Measurements from ENCODE around the gene NCOR2. TPM values are rescaled to one million over a fixed set of nuclear protein-coding genes. Genes with fewer than 3 reads are reported as not detected.

NCOR2 gene
- total and polyA plus RNA-seq, 12 donors: 16.9 to 243 (median 173) TPM

- 2 to 7% (median 5%) methylated on average over 26 to 51 of the region's 51 CpGs for WGBS, 4 donors
- Histone ChIP-seq H3K4me3 (peak overlapping the region in 2 of 4 donors; percentile 16 to 53), H3K27ac (peak overlapping the region; percentile 92 to 98 (median 97)), H3K27me3 (no peaks in the 10 kb centered on the region), H3K4me1 (replicated peaks in 1 of 2) (peaks cover 48 to 82% of the 10 kb centered on the region in 2 donors), H3K36me3 (replicated peaks in 1 of 2) (no peaks in the 10 kb centered on the region), H3K9me3 (replicated peaks in 1 of 3) (no peaks in the 10 kb centered on the region)
- intact Hi-C loops (cut with DNase I): no loop called here
- peak; percentile 98 to 100 (median 99) for DNase-seq
- peak; percentile 43 to 79 for TF ChIP-seq POLR2A (IDR thresholded peaks at IDR 0.05)
- TF ChIP-seq, protein P1, sequence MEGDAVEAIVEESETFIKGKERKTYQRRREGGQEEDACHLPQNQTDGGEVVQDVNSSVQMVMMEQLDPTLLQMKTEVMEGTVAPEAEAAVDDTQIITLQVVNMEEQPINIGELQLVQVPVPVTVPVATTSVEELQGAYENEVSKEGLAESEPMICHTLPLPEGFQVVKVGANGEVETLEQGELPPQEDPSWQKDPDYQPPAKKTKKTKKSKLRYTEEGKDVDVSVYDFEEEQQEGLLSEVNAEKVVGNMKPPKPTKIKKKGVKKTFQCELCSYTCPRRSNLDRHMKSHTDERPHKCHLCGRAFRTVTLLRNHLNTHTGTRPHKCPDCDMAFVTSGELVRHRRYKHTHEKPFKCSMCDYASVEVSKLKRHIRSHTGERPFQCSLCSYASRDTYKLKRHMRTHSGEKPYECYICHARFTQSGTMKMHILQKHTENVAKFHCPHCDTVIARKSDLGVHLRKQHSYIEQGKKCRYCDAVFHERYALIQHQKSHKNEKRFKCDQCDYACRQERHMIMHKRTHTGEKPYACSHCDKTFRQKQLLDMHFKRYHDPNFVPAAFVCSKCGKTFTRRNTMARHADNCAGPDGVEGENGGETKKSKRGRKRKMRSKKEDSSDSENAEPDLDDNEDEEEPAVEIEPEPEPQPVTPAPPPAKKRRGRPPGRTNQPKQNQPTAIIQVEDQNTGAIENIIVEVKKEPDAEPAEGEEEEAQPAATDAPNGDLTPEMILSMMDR (IDR thresholded peaks at IDR 0.05): no peak
Observed at GRCh38 chr12:124518051-124518932, 49.1 kb downstream of the NCOR2 start.
